Loucy (cell line): ENCODE data around the gene SAMD9.
A peak's percentile ranks its signal among the peaks of the same experiment; 100 is the strongest.
"Not testable (repeated sequence)": the region's sequence is repeated elsewhere in the genome, so short reads cannot be mapped to it uniquely, and the experiment has no call there.

ENCODE experiments used
- H2AFZ ChIP-seq: fragments of 200-600 bp; sonication (generic); 2 replicates; pipeline ENCODE4 v1.6.0; 2016; ENCODE audit warnings: antibody characterized with exemption, mild to moderate bottlenecking, low read length, moderate library complexity
- H3F3A ChIP-seq: fragments of 200-600 bp; 2 replicates; pipeline ENCODE4 v1.6.0; 2016; ENCODE audit warnings: antibody characterized with exemption, low read depth, mild to moderate bottlenecking
- H3K27me3 ChIP-seq: fragments of 200-600 bp; sonication (generic); 2 replicates; pipeline ENCODE4 v1.6.1; 2014; ENCODE audit warnings: low read length, mild to moderate bottlenecking; ENCODE audit not compliant: insufficient read depth, poor library complexity, severe bottlenecking
- H3K36me3 ChIP-seq: fragments of 200-600 bp; sonication (generic); 2 replicates; pipeline ENCODE4 v1.6.1; 2016; ENCODE audit warnings: low read length; ENCODE audit not compliant: insufficient read depth
- H3K4me1 ChIP-seq: fragments of 200-600 bp; sonication (generic); 2 replicates; pipeline ENCODE4 v1.5.1; 2014; ENCODE audit warnings: low read length, mild to moderate bottlenecking; ENCODE audit not compliant: insufficient read depth, poor library complexity, severe bottlenecking
- H3K4me2 ChIP-seq: fragments of 200-600 bp; sonication (generic); 2 replicates; pipeline ENCODE4 v1.6.0; 2014; ENCODE audit warnings: antibody characterized with exemption, low read length, low read depth, mild to moderate bottlenecking; ENCODE audit not compliant: poor library complexity, severe bottlenecking
- H3K4me3 ChIP-seq: fragments of 200-600 bp; sonication (generic); 2 replicates; pipeline ENCODE4 v1.5.1; 2014; ENCODE audit warnings: low read length, mild to moderate bottlenecking, mixed read lengths; ENCODE audit not compliant: poor library complexity, severe bottlenecking
- H3K79me2 ChIP-seq: fragments of 200-600 bp; sonication (generic); 2 replicates; pipeline ENCODE4 v1.6.1; 2014; ENCODE audit warnings: low read length; ENCODE audit not compliant: insufficient read depth
- H3K9ac ChIP-seq: fragments of 200-600 bp; sonication (generic); 2 replicates; pipeline ENCODE4 v1.6.0; 2014; ENCODE audit warnings: mild to moderate bottlenecking, low read depth, low read length, moderate library complexity; ENCODE audit not compliant: poor library complexity, severe bottlenecking
- H3K9me2 ChIP-seq: fragments of 200-600 bp; sonication (generic); replicated peaks from 2 replicates; pipeline ENCODE4 v1.6.1; 2016; ENCODE audit warnings: low read depth, low read length, mixed read lengths
- H3K9me3 ChIP-seq: fragments of 200-600 bp; sonication (generic); 2 replicates; pipeline ENCODE4 v1.6.1; 2014; ENCODE audit warnings: mild to moderate bottlenecking, antibody characterized with exemption, low read length, low read depth; ENCODE audit not compliant: insufficient read depth
- H4K20me1 ChIP-seq: fragments of 200-600 bp; sonication (generic); 2 replicates; pipeline ENCODE4 v1.6.0; 2014; ENCODE audit warnings: antibody characterized with exemption, low read length, mild to moderate bottlenecking; ENCODE audit not compliant: insufficient read depth, poor library complexity, severe bottlenecking
- EZH2phosphoT487 ChIP-seq: fragments of 200-600 bp; IDR thresholded peaks from 2 replicates; pipeline ENCODE4 v1.6.1; 2018; ENCODE audit warnings: antibody characterized with exemption, mild to moderate bottlenecking, moderate library complexity, borderline replicate concordance
- TF ChIP-seq, protein P1 (sequence below): fragments of 200-600 bp; sonication (generic); conservative IDR thresholded peaks from 2 replicates; pipeline ENCODE4 v1.5.1; 2014; ENCODE audit warnings: mild to moderate bottlenecking, antibody characterized with exemption, low read length

Gene SAMD9

DNA sequence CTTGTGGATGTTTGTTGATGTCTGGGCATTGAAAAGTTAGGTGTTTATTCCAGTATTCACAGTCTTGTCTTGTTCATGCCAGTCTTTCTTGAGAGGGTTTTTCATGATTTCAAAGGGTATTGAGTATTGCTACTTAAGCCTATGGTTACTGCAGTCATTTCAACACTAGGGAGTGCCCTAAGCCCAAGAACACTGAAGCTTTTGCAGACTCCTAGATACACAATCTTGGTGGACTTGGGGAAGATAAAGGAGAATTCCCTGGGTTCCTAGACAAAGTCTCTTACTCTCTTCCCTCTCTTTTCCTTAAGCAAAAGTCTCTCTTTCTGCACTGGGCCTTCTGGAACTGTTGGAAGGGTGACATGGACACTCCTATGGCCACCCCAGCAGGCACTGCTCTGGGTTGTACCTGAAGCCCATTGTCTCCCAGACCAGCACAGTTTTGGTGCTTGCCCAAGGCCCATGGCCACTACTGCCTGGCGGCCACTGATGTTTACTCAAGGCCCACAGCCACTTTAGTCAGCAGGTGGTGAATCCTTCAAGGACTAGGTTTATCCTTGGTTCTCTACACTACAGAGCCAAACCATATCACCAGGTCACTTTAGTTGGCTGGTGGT lies 24.9 kb downstream of the SAMD9 start:
- Histone ChIP-seq H3K4me3 (no peak overlapping the region), H3K9ac (no peak overlapping the region), H3K9me3 (no peaks in the 10 kb centered on the region), H3K79me2 (no peaks in the 10 kb centered on the region), H3K36me3 (no peaks in the 10 kb centered on the region), H3K27me3 (no peaks in the 10 kb centered on the region), H2AFZ (no peak overlapping the region), H4K20me1 (no peaks in the 10 kb centered on the region), H3K4me1 (no peaks in the 10 kb centered on the region), H3F3A (no peaks in the 10 kb centered on the region), H3K9me2 (no peaks in the 10 kb centered on the region), H3K4me2 (no peak overlapping the region)
- TF ChIP-seq, protein P1, sequence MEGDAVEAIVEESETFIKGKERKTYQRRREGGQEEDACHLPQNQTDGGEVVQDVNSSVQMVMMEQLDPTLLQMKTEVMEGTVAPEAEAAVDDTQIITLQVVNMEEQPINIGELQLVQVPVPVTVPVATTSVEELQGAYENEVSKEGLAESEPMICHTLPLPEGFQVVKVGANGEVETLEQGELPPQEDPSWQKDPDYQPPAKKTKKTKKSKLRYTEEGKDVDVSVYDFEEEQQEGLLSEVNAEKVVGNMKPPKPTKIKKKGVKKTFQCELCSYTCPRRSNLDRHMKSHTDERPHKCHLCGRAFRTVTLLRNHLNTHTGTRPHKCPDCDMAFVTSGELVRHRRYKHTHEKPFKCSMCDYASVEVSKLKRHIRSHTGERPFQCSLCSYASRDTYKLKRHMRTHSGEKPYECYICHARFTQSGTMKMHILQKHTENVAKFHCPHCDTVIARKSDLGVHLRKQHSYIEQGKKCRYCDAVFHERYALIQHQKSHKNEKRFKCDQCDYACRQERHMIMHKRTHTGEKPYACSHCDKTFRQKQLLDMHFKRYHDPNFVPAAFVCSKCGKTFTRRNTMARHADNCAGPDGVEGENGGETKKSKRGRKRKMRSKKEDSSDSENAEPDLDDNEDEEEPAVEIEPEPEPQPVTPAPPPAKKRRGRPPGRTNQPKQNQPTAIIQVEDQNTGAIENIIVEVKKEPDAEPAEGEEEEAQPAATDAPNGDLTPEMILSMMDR = peak; percentile 59
- no peak for TF ChIP-seq EZH2phosphoT487

DNA sequence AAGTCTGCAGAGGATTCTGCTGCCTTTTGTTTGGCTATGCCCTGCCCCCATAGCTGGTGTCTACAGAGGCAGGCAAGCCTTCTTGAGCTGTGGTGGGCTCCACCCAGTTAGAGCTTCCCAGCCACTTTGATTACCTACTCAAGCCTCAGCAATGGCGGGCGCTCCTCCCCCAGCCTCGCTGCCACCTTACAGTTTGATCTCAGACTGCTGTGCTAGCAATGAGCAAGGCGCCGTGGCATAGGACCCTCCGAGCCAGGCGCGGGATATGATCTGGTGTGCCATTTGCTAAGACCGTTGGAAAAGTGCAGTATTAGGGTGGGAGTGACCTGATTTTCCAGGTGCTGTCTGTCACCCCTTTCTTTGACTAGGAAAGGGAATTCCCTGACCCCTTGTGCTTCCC lies 44.4 kb downstream of the SAMD9 start:
- H3K9me2 ChIP-seq, H2AFZ ChIP-seq, H3K4me2 ChIP-seq, H3K4me1 ChIP-seq, H3K4me3 ChIP-seq, H3K27me3 ChIP-seq, H3K36me3 ChIP-seq, H4K20me1 ChIP-seq, H3K79me2 ChIP-seq, H3K9me3 ChIP-seq, H3F3A ChIP-seq, H3K9ac ChIP-seq: not testable (repeated sequence)

DNA sequence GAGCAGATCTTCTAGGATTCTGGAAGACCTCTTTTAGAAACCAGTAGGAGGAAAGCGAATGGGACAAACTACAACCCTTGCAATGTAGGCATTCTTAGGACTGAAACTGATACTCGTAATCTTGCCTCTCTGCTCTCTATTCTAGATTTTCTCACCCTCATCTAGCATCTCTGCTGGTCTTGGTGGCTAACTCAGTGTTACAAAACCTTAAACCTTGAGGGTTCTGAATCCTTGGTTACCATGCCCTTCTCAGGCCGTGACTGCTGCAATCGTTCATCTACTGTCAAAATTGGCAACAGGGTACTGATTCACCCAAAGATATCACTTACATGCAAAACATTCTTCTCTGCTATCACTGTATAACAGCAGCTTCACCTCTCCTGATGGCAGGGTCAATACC lies 55.2 kb downstream of the SAMD9 start:
- Histone ChIP-seq H3K9me2 (no peaks in the 10 kb centered on the region), H3K4me1 (no peaks in the 10 kb centered on the region), H3F3A (no peaks in the 10 kb centered on the region), H3K9ac (no peak overlapping the region), H3K27me3 (no peaks in the 10 kb centered on the region), H3K4me3 (no peak overlapping the region), H3K36me3 (no peaks in the 10 kb centered on the region), H3K4me2 (no peak overlapping the region), H2AFZ (no peak overlapping the region), H4K20me1 (no peaks in the 10 kb centered on the region), H3K79me2 (no peaks in the 10 kb centered on the region), H3K9me3 (peaks cover 4% of the 10 kb centered on the region; the same call in 1 of the 2 replicates)
- TF ChIP-seq, protein P1 = no peak
- TF ChIP-seq EZH2phosphoT487 = no peak

DNA sequence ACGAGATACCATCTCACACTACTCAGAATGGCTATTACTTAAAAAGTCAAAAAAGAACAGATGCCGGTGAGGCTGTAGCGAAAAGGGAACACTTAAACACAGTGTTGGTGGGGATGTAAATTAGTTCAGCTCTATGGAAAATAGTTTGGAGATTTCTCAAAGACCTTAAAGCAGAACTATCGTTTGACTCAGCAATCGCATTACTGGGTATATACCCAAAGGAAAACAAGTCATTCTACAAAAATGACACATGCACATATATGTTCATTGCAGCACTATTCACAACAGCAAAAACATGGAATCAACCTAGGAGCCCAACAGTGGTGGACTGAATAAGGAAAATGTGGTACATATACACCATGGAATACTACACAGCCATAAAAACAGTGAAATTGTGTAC lies 56.9 kb downstream of the SAMD9 start:
- Histone ChIP-seq H2AFZ (no peak overlapping the region), H3F3A (no peaks in the 10 kb centered on the region), H3K4me1 (no peaks in the 10 kb centered on the region), H3K36me3 (no peaks in the 10 kb centered on the region), H3K9me2 (no peaks in the 10 kb centered on the region), H3K9me3 (peaks cover 4% of the 10 kb centered on the region; the same call in 1 of the 2 replicates), H3K9ac (no peak overlapping the region), H4K20me1 (no peaks in the 10 kb centered on the region), H3K27me3 (no peaks in the 10 kb centered on the region), H3K4me3 (no peak overlapping the region), H3K4me2 (no peak overlapping the region), H3K79me2 (no peaks in the 10 kb centered on the region)
- TF ChIP-seq, protein P1 = no peak
- TF ChIP-seq EZH2phosphoT487 = no peak
